ENCODE results near the gene SPINT3.

- TF ChIP-seq CTCF (IDR thresholded peaks at IDR 0.05) (no peak), POLR2A (IDR thresholded peaks at IDR 0.05) (no peak)
Observed at GRCh38 chr20:45462711-45463509, 52.5 kb downstream of the SPINT3 start.

All from suprapubic skin (tissue), 3 donors.